NCI-H2107 (cell line): ENCODE measurements around the gene DQX1.

ENCODE experiments used
- DNase-seq: peaks from one replicate; lab custom pipeline; 2025; lab: John Stamatoyannopoulos, UW

Gene DQX1

DNA sequence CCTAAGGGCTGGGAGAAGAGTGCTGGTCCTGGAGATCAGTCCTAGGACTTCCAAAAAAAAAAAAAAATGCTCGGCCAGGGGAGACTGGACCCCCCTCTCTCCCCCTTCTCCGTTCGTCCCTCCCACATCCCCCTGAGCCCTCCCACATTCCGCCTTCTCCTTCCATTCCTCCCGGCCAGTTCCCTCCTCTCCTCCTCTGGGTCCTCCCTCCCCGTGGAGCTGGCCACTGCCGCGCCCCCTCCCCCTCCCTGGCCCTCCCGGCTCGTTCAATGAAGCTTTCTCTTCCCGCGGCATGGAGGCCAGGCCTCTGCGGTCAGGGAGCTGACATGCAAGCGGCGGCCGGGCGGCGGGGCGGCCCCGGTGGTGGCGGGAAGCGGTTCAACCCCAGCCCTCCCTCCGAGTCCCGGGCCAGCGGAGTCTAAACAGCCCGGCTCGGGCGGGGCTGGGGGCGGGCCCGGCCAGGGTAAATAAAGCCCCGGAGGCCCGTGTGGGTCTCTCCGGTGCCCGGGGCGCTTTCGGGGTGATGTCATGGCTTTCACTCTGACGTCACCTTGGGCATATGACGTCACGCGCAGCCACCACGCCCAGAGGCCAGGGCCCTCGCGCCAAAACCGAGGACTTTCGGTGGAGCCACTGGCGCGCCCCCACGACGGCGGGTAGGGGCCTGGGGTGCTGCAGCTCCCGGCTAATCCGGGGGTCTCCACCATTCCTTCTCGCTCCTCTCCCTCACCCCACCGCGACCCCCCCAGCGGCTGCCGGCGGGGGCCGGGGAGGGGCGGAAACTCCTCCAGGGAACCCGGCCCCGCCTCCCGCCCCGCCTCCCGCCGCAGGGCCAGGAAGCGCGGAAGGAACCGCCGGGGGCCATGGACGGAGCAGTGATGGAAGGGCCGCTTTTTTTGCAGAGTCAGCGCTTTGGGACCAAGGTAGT is 28.1 kb upstream of the DQX1 start, which contains the start of the genes DOK1 and LOXL3:
Gene DOK1, plus strand, starts transcription at position 829 of the 928 bp plus-strand sequence. Its CDS starts 35 bp downstream, at position 864.
Gene LOXL3, minus strand, starts transcription at position 51 of the 928 bp plus-strand sequence. CDS start 1,308 bp downstream, outside the sequence.
- DNase-seq = peak; percentile 42

- DNase-seq = no peak
These were observed 27.1 kb upstream of the DQX1 start for GRCh38 chr2:74552914-74553811.

GRCh38 chr2:74551942-74552913 is 26.2 kb upstream of the DQX1 start:
- no peak for DNase-seq

GRCh38 chr2:74551530-74551929 is 25.5 kb upstream of the DQX1 start:
- no peak for DNase-seq

DNA sequence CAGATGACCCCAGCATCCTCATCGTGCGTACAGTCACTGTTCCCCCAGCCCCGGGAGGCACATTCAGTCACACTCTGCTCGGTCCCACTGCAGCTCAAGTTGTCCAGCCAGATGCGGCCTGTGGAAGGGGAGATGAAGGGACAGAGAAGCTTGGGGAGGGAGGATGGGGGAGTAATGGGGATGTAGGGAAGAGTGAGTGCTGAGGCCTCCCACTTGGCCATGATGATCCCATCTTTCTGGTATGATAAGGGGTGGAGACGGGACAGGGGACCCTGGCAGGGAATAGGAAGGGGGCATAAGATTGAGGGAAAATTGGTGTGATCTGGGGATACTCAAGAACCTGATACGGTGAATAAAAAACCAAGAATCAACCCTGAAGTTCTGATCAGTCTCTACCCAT is 24.2 kb upstream of the DQX1 start:
- no peak for DNase-seq

- no peak for DNase-seq
These were observed 23.1 kb upstream of the DQX1 start for GRCh38 chr2:74548900-74549826.

DNA sequence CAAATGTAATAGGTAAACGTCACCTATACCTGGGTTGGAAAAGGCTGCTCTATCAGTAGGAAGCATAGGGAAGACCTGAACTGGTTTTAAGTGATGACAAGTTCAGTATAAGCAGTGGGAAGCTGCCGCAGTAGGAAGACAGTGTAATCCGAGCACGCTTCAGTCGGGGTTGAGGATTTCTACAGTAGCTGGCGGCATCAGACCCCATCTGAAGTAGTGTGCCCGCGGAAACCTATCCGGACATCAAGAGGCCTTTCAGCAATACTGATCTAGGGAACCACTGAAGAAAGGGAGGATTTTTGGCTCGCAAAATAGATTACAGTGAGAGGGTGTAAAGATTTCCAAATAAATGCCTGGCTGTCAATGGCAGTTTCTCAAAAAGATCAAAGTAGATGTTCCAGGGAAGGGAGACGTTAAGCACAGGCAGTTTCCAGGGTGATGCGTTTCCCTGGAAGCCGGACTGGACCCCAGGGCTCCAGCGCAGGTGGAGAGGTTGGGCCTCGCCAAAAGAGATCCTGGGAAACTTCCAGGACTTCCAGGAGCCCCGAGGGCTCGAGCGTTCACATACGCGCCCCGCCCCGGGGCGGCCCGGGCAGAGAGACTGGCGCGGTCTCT is 22.4 kb upstream of the DQX1 start:
- DNase-seq = peak; percentile 21

DNA sequence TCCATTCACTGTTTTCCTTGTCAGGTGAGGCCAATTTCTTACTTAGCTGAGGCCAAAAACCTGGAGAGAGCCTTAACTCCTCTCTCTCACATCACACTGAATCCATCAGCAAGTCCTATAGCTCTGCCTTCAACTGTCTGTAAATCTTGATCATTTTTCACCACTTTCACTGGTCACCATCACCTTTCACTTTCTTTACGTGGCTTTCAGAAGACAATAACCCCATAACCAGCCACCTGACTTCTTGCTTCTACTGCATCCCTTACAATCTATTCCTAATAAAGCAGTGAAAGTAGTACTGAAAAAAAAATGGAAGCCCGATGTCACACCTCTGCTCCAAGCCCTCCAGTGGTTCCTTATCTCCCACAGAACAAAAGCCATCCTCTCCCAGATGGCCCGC is 20.0 kb upstream of the DQX1 start:
- no peak for DNase-seq

DNA sequence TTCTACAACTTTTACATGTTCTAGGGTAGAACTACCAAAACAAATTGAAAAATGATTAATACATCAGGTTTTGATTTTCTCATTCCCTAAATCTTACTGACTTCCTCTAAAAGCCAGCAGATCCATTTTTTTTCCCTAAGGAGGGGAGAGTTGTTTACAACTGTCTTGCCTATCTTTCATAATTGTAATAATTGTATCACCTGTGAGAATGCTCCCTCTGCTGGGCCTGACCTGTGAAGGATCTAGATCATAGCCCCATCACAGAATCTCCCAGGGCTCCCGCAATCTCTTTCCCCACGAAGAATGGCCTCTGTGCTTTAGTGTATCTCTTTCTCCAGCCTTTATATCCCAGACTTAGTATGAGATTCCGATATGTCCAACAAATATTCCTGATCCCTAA is 18.6 kb upstream of the DQX1 start:
- DNase-seq = no peak

GRCh38 chr2:74542978-74543377 is 16.9 kb upstream of the DQX1 start:
- DNase-seq = no peak

DNA sequence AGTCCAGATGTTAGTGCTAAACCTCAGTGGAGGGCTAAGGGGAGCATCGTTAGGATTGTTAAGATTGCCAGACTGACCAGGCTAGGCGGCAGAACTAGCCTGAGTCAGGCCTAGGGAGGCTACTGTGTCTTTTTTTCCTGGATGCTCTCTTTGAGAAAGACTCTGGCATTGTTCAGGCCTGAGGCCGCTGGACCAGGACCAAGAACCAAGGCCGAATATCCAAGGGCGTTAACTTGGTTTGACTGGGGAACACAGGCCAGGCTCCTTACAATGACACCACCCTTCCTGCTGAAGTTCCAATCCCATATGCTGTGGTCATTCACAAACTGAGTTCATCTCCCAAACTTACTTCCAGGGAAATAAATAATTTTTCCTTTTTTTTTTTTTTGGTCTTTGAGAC is 14.3 kb upstream of the DQX1 start:
- no peak for DNase-seq

GRCh38 chr2:74538881-74539339 is 12.9 kb upstream of the DQX1 start:
- DNase-seq = no peak

DNA sequence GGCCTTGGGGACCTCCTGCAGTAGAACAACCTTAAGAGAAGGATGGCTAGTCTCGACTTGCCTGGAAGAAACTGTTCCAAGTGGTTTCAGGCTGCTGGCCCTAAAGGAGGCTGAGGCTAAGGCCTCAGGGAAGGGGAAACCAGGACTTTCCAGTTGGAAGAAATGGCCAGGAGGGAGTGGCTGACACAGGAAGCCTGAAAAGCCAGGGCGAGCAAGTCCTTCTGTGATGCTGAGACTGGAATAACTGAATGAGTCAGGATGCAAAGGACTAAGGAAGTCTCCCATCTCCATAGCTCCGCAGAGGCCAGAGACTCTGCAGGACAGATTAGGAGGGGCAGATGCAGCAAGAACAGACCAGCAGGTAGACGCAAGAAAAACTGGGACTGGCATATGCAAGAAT is 11.1 kb upstream of the DQX1 start:
- no peak for DNase-seq

DNA sequence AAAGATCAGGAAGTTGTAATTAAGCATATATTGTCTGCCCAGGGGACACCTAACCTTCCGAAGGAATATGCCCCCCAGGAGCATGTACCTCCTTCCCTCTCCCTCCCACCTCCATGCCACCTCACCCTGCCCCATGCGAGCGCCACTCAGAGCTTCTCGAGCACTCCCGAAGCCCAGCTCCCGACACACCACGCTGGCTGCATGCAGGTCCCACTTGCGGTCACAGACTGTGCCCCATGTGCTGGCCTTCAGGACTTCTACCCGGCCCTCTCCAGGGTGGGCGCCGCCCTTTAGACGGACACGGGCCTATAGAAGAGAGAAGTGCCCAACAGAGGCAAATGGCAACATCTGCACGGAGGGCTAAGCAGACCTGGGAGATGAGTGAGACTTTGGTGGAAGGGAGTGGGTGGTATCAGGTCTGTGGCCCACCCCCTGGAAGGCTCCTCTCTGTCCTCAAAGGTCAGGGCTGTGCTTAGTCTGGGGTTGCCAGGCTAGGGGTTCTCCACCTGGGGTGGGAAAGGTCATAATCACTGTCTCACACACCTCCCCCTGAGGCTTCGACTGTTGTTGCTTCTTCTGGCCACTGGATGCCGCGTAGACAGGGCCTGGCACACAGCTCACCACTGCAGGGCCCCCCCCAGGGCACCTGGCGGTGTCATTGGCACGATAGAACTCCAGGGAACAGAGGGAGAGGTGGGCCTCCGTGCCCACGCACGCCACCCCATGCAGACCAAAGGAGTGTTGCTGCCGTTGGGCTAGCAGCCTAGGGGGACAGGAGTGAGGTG is 10.3 kb upstream of the DQX1 start:
- DNase-seq = no peak

DNA sequence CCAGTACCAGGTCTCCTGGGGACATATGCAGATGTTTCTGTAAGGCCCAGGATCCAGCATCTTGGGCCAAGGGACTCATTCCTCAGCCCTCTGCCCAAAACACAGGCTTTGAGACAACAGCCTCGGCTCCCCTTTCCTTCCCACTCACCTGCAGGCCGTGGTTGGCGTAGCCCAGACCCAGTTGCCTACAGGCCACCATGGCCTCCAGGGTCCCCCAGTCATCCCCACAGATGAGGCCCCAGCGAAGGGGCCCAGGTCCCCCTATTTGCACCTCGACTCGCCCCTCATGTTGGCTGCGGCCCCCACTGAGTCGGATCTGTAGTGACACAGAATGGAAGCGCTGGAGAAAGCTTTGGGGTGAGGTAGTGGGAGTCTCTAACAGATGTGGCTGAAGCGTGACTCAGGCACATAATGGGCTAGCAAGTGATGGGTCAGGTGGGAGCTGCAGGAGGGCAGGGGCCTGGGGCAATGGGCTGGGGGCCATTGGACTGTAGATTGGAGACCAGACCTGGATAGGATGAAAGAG is 9.5 kb upstream of the DQX1 start:
- DNase-seq = no peak

- no peak for DNase-seq
These were observed 8.4 kb upstream of the DQX1 start for GRCh38 chr2:74534411-74534810.

GRCh38 chr2:74533464-74533863 is 7.4 kb upstream of the DQX1 start:
- DNase-seq = no peak

DNA sequence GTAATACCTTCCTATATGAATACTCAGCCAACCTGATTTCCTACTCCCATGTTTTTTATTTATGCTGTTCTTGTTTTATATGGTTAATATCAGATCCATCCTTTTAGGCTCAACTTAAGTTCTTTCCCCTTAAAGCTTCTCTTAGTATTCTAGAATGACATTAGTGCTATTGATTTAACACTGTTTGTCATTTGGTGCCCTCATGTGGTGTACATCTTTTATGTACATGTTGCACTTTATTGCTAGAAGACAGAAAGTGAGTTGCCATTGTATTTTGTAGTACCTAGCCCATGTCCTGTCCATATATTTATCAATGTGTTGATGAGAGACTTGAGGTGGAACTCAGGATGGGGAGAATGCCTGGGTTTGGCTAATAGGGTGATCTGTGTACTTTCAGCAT is 6.2 kb upstream of the DQX1 start:
- DNase-seq = no peak

GRCh38 chr2:74531666-74532065 is 5.6 kb upstream of the DQX1 start:
- no peak for DNase-seq
